Esophagus squamous epithelium (tissue), 4 donors: ENCODE measurements around the gene MYO1D.

Experiments
- CTCF ChIP-seq, 6 experiments: fragments of 450-650 bp in 4 of 6; fragments of 200-600 bp in 2 of 6; sonication (generic) in 2 of 6; IDR thresholded peaks; one replicate each; pipeline ENCODE4 v1.5.1; 2016 to 2019; ENCODE audit warnings: antibody characterized with exemption in 6 of 6, mild to moderate bottlenecking in 4 of 6, moderate library complexity in 4 of 6
- POLR2A ChIP-seq, 4 donors: fragments of 450-650 bp; IDR thresholded peaks; one replicate each; pipeline ENCODE4 v1.6.1; 2017; ENCODE audit warnings: antibody characterized with exemption in 4 of 4, mild to moderate bottlenecking in 4 of 4, moderate library complexity in 3 of 4

GRCh38 chr17:32514606-32515005 lies 362.3 kb downstream of the MYO1D start:
- TF ChIP-seq CTCF (IDR thresholded peaks at IDR 0.05) (no peak), POLR2A (IDR thresholded peaks at IDR 0.05) (no peak)
